ENCODE measurements around the gene IQSEC1.

DNA sequence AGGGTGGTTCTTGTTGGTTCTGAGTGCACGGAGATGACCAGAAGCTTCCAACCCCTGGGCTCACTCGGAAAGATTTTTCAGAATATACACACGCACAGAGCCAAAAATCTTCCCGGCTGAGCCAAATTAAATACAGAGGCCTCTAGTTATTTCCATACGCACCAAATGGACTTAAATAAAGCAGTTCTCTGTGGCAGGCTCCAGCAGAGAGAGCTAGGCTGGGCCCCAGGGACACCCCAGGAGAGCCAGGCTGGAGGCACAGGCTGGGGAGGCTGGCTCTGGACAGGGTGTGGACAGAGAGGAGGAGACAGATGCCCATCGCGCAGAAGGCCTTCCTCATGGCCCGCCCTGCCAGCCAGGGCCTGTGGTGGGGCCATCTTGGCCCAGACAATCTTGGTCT, 115.9 kb downstream of the IQSEC1 start:
- TF ChIP-seq, protein P1, sequence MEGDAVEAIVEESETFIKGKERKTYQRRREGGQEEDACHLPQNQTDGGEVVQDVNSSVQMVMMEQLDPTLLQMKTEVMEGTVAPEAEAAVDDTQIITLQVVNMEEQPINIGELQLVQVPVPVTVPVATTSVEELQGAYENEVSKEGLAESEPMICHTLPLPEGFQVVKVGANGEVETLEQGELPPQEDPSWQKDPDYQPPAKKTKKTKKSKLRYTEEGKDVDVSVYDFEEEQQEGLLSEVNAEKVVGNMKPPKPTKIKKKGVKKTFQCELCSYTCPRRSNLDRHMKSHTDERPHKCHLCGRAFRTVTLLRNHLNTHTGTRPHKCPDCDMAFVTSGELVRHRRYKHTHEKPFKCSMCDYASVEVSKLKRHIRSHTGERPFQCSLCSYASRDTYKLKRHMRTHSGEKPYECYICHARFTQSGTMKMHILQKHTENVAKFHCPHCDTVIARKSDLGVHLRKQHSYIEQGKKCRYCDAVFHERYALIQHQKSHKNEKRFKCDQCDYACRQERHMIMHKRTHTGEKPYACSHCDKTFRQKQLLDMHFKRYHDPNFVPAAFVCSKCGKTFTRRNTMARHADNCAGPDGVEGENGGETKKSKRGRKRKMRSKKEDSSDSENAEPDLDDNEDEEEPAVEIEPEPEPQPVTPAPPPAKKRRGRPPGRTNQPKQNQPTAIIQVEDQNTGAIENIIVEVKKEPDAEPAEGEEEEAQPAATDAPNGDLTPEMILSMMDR (IDR thresholded peaks at IDR 0.05), result no peak
- no peak for TF ChIP-seq POLR2A (IDR thresholded peaks at IDR 0.05)

Measured in lower leg skin (tissue), 3 donors.